Kasumi-1 (cell line): Measurements from ENCODE around the gene OXER1.

Source experiments
- DNase-seq, 2 experiments: peaks; one replicate each; lab custom pipeline; 2025; lab: John Stamatoyannopoulos, UW

OXER1 gene, protein sequence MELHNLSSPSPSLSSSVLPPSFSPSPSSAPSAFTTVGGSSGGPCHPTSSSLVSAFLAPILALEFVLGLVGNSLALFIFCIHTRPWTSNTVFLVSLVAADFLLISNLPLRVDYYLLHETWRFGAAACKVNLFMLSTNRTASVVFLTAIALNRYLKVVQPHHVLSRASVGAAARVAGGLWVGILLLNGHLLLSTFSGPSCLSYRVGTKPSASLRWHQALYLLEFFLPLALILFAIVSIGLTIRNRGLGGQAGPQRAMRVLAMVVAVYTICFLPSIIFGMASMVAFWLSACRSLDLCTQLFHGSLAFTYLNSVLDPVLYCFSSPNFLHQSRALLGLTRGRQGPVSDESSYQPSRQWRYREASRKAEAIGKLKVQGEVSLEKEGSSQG

DNA sequence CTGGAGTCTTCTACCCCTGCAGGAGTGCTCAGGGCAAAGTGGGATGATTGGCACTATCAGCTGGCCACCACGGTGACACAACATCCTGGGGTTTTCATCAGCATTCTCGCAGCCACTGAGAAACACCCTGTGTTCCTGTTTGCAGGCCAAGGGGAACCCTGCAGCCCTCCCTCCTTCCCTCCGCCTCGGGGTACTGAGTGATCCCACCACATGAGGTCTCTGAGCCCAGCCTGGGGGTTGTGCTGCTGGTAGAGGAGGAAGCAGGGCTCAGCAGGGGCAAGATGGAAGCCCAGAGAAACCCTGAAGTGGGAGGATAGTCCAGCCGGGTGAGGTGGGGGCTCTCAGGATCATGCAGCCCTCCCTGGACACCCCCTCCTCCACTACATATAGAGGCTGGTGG lies at the start of gene OXER1:
TSS of gene OXER1 (minus strand) at position 40 of the 400 bp plus-strand sequence. CDS start 73 bp downstream, outside the sequence.
- peak; percentile 62 to 67 for DNase-seq

- DNase-seq, result peak; percentile 54 to 61
These were observed 49.1 kb upstream of the OXER1 start for GRCh38 chr2:42812899-42813479.

DNA sequence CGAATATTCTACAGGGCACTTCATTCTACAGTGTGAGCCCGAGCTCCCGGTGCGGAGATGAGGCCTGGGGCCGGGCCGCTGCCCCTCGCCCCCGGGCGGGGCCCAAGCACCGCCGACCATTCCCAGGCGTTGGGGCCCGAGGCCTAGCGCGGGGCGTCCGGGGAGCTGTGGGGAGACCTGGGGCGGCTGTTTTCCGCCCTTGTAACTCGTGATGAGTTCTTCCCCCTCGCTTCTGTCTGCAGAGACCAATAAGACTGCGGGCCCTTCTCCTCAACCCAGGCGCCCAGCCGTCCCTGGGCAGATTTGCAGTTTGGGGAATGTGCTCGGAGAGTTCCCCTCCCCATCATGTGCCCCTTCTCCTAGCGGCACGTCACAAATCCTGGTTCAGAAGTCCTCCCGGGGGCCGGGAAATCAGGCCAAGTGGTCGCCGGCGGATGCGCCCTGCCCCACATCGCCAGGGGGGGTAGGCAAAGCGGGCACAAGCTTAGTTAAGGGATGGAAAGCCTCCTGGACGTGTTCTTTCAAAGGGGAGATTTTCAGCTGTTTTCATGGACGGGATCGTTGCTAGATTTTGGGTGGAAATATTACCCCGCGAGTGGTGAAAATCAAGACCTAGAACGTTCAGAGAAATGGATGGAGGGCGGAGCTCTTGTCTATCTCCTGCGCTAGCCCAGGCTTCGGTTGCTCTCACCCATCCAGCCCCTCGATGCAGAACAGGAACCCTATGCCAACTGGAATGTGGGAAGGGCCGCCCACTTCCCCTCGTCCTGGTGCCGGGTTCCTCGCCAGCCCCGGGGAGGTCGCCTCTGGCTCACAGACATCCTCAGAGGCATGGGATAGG lies 47.3 kb upstream of the OXER1 start:
- DNase-seq, result peak; percentile 66 to 70

GRCh38 chr2:42810121-42810970 lies 46.4 kb upstream of the OXER1 start:
- DNase-seq, result peak; percentile 77 to 85

DNA sequence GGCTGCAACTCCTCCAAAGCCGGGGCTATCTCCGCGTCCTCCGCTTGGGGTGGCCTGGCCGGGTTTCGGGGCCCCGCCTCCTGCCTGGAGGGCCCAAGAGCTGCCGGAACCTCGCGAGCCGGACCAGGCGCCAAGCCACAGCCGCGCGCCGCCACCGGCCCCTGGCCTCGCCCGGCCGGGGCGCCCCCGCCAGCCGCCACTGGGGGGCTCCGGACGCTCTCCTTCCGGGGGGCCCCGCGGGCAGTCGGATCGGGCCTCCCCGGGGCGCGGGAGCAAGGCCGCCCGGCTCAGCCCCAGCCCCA lies 45.8 kb upstream of the OXER1 start:
- peak; percentile 69 to 72 for DNase-seq

DNA sequence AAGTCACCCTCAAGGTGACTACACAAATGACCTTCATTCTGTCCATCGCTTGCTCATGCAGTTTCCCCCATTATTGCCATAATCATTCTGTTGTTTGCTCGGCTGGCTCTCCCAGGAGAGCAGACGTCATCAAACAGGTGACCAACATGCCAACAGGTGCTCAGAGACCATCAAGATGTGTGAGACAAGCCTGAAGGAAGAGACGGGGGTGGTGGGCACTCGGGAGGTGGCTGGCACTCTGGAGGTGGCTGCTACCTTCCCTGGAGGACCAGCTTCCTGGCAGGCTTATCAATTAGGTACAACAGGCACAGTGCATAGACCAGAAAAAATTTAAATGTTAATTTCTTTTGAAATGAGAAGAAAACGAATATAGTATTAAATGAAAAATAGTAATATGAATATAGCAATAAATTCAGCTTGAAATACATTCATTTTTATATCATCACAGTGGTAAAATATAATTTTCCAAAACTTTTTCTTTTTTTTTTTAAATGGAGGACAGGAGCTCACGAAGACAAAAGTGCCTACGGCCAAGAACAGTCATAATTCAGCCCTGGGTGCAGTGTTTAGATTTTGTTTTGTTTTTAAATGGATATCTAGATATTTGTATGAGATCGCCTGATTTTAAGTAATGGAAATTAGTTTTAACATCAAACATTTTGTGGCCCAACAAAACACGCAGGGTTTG lies 45.3 kb upstream of the OXER1 start:
- no peak for DNase-seq

DNA sequence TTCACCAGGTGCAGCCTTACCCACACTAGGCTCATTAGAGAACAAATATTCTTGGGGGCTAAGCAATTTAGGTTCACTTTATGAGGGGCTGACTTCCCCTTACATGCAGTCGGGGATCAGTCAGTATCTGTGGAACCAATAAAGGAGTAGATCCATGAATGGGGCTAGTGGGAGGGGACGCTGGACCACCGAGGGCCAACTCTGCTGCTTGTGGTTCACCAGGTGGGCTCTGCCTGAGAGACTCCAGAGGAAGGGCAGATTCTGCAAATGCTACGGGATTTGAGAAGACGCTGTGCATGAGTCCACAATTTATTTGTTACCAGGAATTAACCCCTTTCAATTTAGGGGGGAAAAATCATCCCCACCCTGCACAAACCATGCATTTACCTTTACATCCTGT lies 44.4 kb upstream of the OXER1 start:
- DNase-seq, result no peak

GRCh38 chr2:42806786-42807185 lies 42.9 kb upstream of the OXER1 start:
- DNase-seq, result no peak

DNA sequence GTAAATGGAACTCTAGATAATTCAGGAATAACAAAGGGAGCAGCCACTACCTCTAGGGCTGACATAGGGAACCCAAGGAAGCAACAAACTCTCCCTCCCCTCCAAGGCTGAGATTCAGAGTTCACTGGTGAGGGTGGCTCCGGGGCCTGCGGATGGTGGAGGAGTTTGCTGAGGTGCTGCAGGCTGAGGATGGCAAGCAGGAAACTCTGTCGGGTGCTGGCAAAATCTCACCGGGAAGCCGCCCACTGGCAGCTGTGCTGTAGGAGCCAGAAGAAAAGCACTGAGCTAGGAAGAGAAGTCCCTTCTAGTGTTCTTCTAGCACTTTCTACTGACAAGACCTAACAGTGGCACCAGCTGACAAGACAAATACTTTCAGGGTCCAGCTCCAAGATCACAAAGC lies 41.0 kb upstream of the OXER1 start:
- no peak for DNase-seq

- peak in 1 of 2 experiments; percentile 17 for DNase-seq
These were observed 40.4 kb upstream of the OXER1 start for GRCh38 chr2:42804338-42804737.

DNA sequence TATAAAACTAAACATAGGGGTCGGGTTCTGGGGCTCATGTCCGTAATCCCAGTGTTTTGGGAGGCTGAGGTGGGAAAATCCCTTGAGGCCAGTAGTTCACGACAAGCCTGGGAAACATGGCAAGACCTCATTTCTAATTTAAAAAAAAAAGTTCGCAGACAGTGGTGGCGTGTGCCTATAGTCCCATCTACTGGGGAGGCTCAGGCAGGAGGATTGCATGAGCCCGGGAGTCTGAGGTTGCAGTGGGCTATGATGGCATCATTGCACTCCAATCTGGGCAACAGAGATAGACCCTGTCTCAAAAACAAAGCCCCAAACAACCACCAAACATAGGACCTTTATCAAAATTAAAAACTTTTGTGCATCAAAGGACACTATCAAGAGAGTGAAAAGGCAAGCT lies 38.2 kb upstream of the OXER1 start:
- DNase-seq, result no peak

DNA sequence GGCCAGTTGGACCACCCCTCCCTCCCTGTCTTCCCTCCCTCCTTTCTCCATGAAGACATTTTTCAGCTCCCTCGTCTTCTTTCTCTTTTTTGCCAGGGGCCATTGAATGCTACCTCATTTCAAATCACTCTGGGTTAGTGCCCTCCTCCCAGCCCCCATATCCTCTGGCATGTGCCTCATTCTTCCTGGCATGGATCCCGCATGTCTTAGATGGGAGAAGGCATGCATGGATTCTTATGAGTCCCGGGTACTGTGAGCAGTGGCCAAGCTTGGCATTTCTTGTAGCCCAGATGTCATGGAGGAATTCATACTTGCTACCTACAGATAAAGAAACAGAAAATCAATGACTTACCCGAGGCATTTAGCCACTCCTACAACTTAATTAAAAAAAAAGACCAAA lies 37.4 kb upstream of the OXER1 start:
- DNase-seq, result no peak

- DNase-seq, result no peak
These were observed 37.0 kb upstream of the OXER1 start for GRCh38 chr2:42800981-42801380.

- no peak for DNase-seq
These were observed 36.6 kb upstream of the OXER1 start for GRCh38 chr2:42800461-42800962.

DNA sequence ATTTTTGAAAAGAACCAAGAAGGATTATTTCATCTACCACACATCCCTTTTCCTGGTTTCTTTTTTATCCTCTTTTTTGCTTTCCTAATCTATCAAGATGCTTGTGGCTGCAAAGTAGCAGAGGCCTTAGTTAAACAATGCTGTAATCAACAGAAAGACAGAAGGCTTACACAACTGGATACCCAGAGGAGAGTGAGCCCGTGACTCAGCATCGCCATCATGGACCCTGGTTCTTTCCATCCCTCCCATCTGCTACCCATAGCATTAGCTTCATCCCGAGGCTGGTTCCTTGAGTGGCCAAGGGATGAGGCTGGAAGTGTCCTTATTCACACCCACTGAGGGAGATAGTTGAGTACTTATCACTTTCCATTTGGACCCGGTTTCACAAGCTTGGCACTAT lies 35.9 kb upstream of the OXER1 start:
- no peak for DNase-seq

DNA sequence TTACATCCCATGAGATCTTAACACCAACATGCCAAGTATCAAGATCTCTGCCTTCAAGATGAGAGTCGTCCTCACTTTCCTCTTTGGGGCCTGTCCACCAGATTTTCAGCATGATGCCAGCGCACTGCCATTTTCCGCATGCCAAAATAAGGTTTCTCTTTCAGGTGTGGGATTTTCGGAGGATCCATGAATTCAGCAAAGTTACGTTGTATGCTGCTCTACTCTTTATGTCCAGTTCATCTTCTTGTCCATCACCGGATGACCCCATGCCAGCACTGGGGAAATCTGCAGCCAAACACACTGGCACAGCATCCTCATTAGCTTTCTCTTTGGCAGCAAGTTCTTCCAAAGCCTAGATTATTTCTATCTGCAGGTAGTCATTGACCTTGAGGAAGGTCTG lies 33.3 kb upstream of the OXER1 start:
- no peak for DNase-seq

DNA sequence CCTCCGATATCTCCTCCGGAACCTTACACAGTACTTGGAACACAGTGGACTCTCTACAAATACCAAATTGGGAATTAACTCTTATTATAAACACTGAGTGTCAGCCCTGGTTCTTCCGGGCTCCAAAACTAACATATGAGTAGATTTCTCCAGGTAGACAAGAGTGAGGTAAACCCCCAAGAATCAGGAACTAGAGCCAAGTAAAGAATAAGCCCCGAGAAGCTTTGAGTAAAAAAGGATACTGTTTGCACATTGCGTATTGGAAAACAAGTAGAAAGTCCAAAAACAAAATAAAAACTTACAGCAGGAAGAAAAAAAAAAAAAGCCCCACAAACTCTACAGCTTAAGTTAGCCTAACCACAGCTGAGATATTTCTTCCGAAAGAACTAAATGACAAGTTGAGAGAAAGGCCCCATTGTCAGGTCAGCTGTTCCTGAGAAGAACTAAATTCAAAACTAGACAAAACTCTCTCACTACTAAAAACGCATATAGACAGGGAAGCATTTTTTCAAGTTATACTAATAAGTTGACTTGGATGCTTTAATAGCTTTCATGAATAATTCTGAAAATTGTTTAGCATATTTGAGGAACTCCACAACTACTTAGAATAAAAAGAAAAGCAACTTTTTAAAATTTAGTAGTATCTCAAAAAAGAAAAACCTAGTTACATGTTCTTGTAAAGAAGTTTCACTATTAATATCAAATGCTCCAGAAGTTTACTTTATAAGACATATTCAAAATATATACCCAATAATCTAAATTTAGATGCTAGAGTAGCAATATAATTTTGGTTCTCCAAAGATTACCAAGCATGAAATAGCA lies 32.7 kb upstream of the OXER1 start:
- no peak for DNase-seq

GRCh38 chr2:42795841-42796301 lies 31.9 kb upstream of the OXER1 start:
- no peak for DNase-seq

- no peak for DNase-seq
These were observed 31.3 kb upstream of the OXER1 start for GRCh38 chr2:42795275-42795674.
